ENCODE results near the gene CPA3. TPM values are rescaled to one million over a fixed set of nuclear protein-coding genes. Genes with fewer than 3 reads are reported as not detected.

The CPA3 gene
- total RNA-seq, 1 experiment from 2014 or later, result not detected

DNA sequence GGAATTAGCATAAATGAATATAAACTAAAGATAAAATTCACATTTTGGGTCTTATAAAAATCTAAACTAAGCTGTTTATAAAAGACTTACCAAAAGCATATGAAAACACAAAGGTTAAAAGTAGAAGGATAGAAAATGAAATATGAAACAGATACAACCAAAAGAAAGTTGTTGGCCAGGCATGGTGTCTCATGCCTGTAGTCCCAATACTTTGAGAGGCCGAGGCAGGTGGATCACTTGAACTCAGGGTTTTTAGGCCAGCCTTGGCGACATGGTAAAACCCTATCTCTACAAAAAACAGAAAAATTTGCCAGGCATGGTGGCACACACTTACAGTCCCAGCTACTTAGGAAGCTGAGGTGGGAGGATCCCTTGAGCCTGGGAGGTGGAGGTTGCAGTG, 51.0 kb downstream of the CPA3 start:
- CTCF ChIA-PET, result no interaction called here

DNA sequence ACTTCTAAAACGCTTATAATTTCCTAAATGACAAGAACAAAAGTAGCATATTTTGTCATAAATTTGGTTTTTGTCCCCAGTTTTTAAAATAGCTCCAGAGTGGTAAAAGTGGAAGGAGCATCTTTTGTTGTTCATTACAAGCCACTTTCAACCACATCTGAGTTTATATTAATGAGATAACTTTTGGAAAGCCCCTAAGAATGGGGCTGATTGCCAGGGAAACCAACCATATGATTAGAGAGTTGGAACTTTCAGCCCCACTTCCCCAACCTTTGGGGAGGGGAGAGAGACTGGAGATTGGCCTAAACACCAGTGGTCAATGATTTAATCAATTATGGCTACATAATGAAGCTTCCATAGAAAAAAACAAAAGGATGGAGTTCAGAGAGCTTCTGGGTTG, 57.4 kb downstream of the CPA3 start:
- TF ChIP-seq, protein P1, sequence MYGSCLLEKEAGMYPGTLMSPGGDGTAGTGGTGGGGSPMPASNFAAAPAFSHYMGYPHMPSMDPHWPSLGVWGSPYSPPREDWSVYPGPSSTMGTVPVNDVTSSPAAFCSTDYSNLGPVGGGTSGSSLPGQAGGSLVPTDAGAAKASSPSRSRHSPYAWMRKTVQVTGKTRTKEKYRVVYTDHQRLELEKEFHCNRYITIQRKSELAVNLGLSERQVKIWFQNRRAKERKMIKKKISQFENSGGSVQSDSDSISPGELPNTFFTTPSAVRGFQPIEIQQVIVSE (CRISPR knock-in tag; IDR thresholded peaks at IDR 0.05; ENCODE audit: borderline replicate concordance), result no peak
- TF ChIP-seq ZNF317 (CRISPR knock-in tag; IDR thresholded peaks at IDR 0.05; ENCODE audit: borderline replicate concordance, low read depth) (no peak), TEAD4 (CRISPR knock-in tag; IDR thresholded peaks at IDR 0.05) (no peak), FOXJ3 (CRISPR knock-in tag; IDR thresholded peaks at IDR 0.05; ENCODE audit: borderline replicate concordance) (no peak), SMAD3 (CRISPR knock-in tag; IDR thresholded peaks at IDR 0.05; ENCODE audit: borderline replicate concordance) (no peak), TCF7 (CRISPR knock-in tag; IDR thresholded peaks at IDR 0.05; ENCODE audit: low read depth) (no peak), JUN (CRISPR knock-in tag; IDR thresholded peaks at IDR 0.05) (no peak), GABPB1 (CRISPR knock-in tag; IDR thresholded peaks at IDR 0.05) (no peak), ELF4 (CRISPR knock-in tag; IDR thresholded peaks at IDR 0.05; ENCODE audit: low read depth) (no peak), JAZF1 (CRISPR knock-in tag; IDR thresholded peaks at IDR 0.05) (no peak)
- TF ChIP-seq, protein P2, sequence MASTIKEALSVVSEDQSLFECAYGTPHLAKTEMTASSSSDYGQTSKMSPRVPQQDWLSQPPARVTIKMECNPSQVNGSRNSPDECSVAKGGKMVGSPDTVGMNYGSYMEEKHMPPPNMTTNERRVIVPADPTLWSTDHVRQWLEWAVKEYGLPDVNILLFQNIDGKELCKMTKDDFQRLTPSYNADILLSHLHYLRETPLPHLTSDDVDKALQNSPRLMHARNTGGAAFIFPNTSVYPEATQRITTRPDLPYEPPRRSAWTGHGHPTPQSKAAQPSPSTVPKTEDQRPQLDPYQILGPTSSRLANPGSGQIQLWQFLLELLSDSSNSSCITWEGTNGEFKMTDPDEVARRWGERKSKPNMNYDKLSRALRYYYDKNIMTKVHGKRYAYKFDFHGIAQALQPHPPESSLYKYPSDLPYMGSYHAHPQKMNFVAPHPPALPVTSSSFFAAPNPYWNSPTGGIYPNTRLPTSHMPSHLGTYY (CRISPR knock-in tag; IDR thresholded peaks at IDR 0.05), result no peak
- TF ChIP-seq, protein P3, sequence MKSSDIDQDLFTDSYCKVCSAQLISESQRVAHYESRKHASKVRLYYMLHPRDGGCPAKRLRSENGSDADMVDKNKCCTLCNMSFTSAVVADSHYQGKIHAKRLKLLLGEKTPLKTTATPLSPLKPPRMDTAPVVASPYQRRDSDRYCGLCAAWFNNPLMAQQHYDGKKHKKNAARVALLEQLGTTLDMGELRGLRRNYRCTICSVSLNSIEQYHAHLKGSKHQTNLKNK (CRISPR knock-in tag; IDR thresholded peaks at IDR 0.05), result no peak
- TF ChIP-seq, protein P4, sequence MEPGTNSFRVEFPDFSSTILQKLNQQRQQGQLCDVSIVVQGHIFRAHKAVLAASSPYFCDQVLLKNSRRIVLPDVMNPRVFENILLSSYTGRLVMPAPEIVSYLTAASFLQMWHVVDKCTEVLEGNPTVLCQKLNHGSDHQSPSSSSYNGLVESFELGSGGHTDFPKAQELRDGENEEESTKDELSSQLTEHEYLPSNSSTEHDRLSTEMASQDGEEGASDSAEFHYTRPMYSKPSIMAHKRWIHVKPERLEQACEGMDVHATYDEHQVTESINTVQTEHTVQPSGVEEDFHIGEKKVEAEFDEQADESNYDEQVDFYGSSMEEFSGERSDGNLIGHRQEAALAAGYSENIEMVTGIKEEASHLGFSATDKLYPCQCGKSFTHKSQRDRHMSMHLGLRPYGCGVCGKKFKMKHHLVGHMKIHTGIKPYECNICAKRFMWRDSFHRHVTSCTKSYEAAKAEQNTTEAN (CRISPR knock-in tag; IDR thresholded peaks at IDR 0.05), result no peak
- TF ChIP-seq, protein P5, sequence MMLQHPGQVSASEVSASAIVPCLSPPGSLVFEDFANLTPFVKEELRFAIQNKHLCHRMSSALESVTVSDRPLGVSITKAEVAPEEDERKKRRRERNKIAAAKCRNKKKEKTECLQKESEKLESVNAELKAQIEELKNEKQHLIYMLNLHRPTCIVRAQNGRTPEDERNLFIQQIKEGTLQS (CRISPR knock-in tag; conservative IDR thresholded peaks at IDR 0.05), result no peak
- TF ChIP-seq, protein P6, sequence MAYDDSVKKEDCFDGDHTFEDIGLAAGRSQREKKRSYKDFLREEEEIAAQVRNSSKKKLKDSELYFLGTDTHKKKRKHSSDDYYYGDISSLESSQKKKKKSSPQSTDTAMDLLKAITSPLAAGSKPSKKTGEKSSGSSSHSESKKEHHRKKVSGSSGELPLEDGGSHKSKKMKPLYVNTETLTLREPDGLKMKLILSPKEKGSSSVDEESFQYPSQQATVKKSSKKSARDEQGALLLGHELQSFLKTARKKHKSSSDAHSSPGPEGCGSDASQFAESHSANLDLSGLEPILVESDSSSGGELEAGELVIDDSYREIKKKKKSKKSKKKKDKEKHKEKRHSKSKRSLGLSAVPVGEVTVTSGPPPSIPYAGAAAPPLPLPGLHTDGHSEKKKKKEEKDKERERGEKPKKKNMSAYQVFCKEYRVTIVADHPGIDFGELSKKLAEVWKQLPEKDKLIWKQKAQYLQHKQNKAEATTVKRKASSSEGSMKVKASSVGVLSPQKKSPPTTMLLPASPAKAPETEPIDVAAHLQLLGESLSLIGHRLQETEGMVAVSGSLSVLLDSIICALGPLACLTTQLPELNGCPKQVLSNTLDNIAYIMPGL (CRISPR knock-in tag; IDR thresholded peaks at IDR 0.05), result no peak
- TF ChIP-seq, protein P7, sequence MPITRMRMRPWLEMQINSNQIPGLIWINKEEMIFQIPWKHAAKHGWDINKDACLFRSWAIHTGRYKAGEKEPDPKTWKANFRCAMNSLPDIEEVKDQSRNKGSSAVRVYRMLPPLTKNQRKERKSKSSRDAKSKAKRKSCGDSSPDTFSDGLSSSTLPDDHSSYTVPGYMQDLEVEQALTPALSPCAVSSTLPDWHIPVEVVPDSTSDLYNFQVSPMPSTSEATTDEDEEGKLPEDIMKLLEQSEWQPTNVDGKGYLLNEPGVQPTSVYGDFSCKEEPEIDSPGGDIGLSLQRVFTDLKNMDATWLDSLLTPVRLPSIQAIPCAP (CRISPR knock-in tag; IDR thresholded peaks at IDR 0.05), result no peak
- H3K4me3 Mint-ChIP-seq, result no peak overlapping the region
- no peak for ATAC-seq
- POLR2A ChIA-PET, result no interaction called here
- no peaks in the 10 kb centered on the region for H3K27me3 Mint-ChIP-seq (ENCODE audit: low read depth)
- H3K36me3 Mint-ChIP-seq, result no peaks in the 10 kb centered on the region
- peaks cover 18% of the 10 kb centered on the region; the same call in 1 of the 2 replicates for H3K9me3 Mint-ChIP-seq
- no peak overlapping the region for H3K27ac Mint-ChIP-seq
- DNase-seq (ENCODE audit: low spot score), result no peak
- H3K4me1 Mint-ChIP-seq, result no peaks in the 10 kb centered on the region
- CTCF ChIA-PET, result no interaction called here

More for the DNA sequence above, 51.0 kb downstream of the CPA3 start:
- DNase-seq (ENCODE audit: low spot score), result no peak
- H3K36me3 Mint-ChIP-seq, result no peaks in the 10 kb centered on the region
- H3K9me3 Mint-ChIP-seq, result peaks cover 9% of the 10 kb centered on the region; the same call in 1 of the 2 replicates
- H3K4me3 Mint-ChIP-seq, result no peak overlapping the region
- H3K27me3 Mint-ChIP-seq (ENCODE audit: low read depth), result no peaks in the 10 kb centered on the region
- POLR2A ChIA-PET, result no interaction called here
- ATAC-seq, result no peak
- H3K27ac Mint-ChIP-seq, result no peak overlapping the region
- peaks cover 5% of the 10 kb centered on the region; the same call in 1 of the 2 replicates for H3K4me1 Mint-ChIP-seq
- no peak for TF ChIP-seq TP53 (CRISPR knock-in tag; IDR thresholded peaks at IDR 0.05)
- TF ChIP-seq, protein P8, sequence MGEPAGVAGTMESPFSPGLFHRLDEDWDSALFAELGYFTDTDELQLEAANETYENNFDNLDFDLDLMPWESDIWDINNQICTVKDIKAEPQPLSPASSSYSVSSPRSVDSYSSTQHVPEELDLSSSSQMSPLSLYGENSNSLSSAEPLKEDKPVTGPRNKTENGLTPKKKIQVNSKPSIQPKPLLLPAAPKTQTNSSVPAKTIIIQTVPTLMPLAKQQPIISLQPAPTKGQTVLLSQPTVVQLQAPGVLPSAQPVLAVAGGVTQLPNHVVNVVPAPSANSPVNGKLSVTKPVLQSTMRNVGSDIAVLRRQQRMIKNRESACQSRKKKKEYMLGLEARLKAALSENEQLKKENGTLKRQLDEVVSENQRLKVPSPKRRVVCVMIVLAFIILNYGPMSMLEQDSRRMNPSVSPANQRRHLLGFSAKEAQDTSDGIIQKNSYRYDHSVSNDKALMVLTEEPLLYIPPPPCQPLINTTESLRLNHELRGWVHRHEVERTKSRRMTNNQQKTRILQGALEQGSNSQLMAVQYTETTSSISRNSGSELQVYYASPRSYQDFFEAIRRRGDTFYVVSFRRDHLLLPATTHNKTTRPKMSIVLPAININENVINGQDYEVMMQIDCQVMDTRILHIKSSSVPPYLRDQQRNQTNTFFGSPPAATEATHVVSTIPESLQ (CRISPR knock-in tag; IDR thresholded peaks at IDR 0.05), result no peak
- TF ChIP-seq HMGA2 (CRISPR knock-in tag; IDR thresholded peaks at IDR 0.05), result no peak
- no peak for TF ChIP-seq GRHL2 (CRISPR knock-in tag; IDR thresholded peaks at IDR 0.05; ENCODE audit: insufficient replicate concordance, severe bottlenecking)
- TF ChIP-seq CBFB (CRISPR knock-in tag; IDR thresholded peaks at IDR 0.05; ENCODE audit: low read depth), result no peak
- TF ChIP-seq TCF7 (CRISPR knock-in tag; IDR thresholded peaks at IDR 0.05; ENCODE audit: low read depth), result no peak
- TF ChIP-seq, protein P9, sequence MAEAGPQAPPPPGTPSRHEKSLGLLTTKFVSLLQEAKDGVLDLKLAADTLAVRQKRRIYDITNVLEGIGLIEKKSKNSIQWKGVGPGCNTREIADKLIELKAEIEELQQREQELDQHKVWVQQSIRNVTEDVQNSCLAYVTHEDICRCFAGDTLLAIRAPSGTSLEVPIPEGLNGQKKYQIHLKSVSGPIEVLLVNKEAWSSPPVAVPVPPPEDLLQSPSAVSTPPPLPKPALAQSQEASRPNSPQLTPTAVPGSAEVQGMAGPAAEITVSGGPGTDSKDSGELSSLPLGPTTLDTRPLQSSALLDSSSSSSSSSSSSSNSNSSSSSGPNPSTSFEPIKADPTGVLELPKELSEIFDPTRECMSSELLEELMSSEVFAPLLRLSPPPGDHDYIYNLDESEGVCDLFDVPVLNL (CRISPR knock-in tag; IDR thresholded peaks at IDR 0.05; ENCODE audit: borderline replicate concordance, low read depth), result no peak
- TF ChIP-seq, protein P10, sequence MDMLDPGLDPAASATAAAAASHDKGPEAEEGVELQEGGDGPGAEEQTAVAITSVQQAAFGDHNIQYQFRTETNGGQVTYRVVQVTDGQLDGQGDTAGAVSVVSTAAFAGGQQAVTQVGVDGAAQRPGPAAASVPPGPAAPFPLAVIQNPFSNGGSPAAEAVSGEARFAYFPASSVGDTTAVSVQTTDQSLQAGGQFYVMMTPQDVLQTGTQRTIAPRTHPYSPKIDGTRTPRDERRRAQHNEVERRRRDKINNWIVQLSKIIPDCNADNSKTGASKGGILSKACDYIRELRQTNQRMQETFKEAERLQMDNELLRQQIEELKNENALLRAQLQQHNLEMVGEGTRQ (CRISPR knock-in tag; IDR thresholded peaks at IDR 0.05), result no peak
- TF ChIP-seq OVOL2 (CRISPR knock-in tag; IDR thresholded peaks at IDR 0.05; ENCODE audit: borderline replicate concordance), result no peak
- TF ChIP-seq SOX15 (CRISPR knock-in tag; IDR thresholded peaks at IDR 0.05), result no peak
- no peak for TF ChIP-seq JUN (CRISPR knock-in tag; IDR thresholded peaks at IDR 0.05)
- TF ChIP-seq RORB (CRISPR knock-in tag; IDR thresholded peaks at IDR 0.05), result no peak
- no peak for TF ChIP-seq ZNF219 (CRISPR knock-in tag; IDR thresholded peaks at IDR 0.05; ENCODE audit: borderline replicate concordance)
- no peak for TF ChIP-seq CREB1 (CRISPR knock-in tag; IDR thresholded peaks at IDR 0.05)
- no peak for TF ChIP-seq FOXP1 (CRISPR knock-in tag; IDR thresholded peaks at IDR 0.05; ENCODE audit: borderline replicate concordance)
- no peak for TF ChIP-seq ZNF671 (CRISPR knock-in tag; IDR thresholded peaks at IDR 0.05)
- TF ChIP-seq GTF2I (CRISPR knock-in tag; conservative IDR thresholded peaks at IDR 0.05), result no peak
